ENCODE measurements around the gene IFI27L1. TPM values are rescaled to one million over a fixed set of nuclear protein-coding genes. Genes with fewer than 3 reads are reported as not detected.

The IFI27L1 gene
- total and polyA plus RNA-seq, 2 experiments from 2014 or later, result 9.7 to 28.6 TPM

GRCh38 chr14:94093418-94093817, 12.3 kb downstream of the IFI27L1 start:
- Histone ChIP-seq H4K20me1 (replicated peaks; ENCODE audit: insufficient read depth) (no peaks in the 10 kb centered on the region), H3F3A (replicated peaks; ENCODE audit: low read depth) (no peaks in the 10 kb centered on the region), H3K4me2 (no peak overlapping the region), H3K27me3 (ENCODE audit: insufficient read depth) (no peaks in the 10 kb centered on the region), H3K79me2 (replicated peaks; ENCODE audit: insufficient read depth) (no peaks in the 10 kb centered on the region), H3K4me1 (ENCODE audit: insufficient read depth) (no peaks in the 10 kb centered on the region), H3K4me3 (no peak overlapping the region), H2AFZ (no peak overlapping the region), H3K9me2 (ENCODE audit: insufficient read depth) (no peaks in the 10 kb centered on the region), H3K27ac (ENCODE audit: low read depth) (no peak overlapping the region), H3K36me3 (ENCODE audit: insufficient read depth) (no peaks in the 10 kb centered on the region)
- ATAC-seq (no peak), DNase-seq (ENCODE audit: low spot score) (no peak)
- Mint-ChIP-seq H3K9me3 (no peaks in the 10 kb centered on the region), H3K4me3 (no peak overlapping the region), H3K4me1 (no peaks in the 10 kb centered on the region), H3K36me3 (ENCODE audit: low read depth) (no peaks in the 10 kb centered on the region), H3K27ac (no peak overlapping the region), H3K27me3 (ENCODE audit: insufficient read depth, low read depth, poor library complexity) (no peaks in the 10 kb centered on the region)
- TF ChIP-seq POLR2AphosphoS5 (IDR thresholded peaks at IDR 0.05; ENCODE audit: low read depth) (no peak), CREB1 (CRISPR knock-in tag; IDR thresholded peaks at IDR 0.05; ENCODE audit: low read depth) (no peak), ZNF114 (CRISPR knock-in tag; IDR thresholded peaks at IDR 0.05) (no peak), JUNB (IDR thresholded peaks at IDR 0.05; ENCODE audit: unreplicated experiment) (no peak), EZH2 (IDR thresholded peaks at IDR 0.05; ENCODE audit: low read depth, unreplicated experiment) (no peak)

- no peak overlapping the region for H3K4me2 ChIP-seq
- H3K36me3 ChIP-seq (ENCODE audit: insufficient read depth), result no peaks in the 10 kb centered on the region
- H4K20me1 ChIP-seq (replicated peaks; ENCODE audit: insufficient read depth), result no peaks in the 10 kb centered on the region
- ATAC-seq (no peak), DNase-seq (ENCODE audit: low spot score) (no peak)
- Mint-ChIP-seq H3K4me1 (peaks cover 2% of the 10 kb centered on the region; the same call in 1 of the 3 replicates), H3K36me3 (ENCODE audit: low read depth) (no peaks in the 10 kb centered on the region; the same call in 2 of the 3 replicates), H3K4me3 (no peak overlapping the region), H3K27me3 (ENCODE audit: insufficient read depth, low read depth, poor library complexity) (peaks cover 4% of the 10 kb centered on the region), H3K9me3 (no peaks in the 10 kb centered on the region; the same call in 2 of the 3 replicates), H3K27ac (no peak overlapping the region)
- no peak overlapping the region for H3K4me3 ChIP-seq
- no peaks in the 10 kb centered on the region for H3K79me2 ChIP-seq (replicated peaks; ENCODE audit: insufficient read depth)
- H2AFZ ChIP-seq, result no peak overlapping the region
- H3K27ac ChIP-seq (ENCODE audit: low read depth), result no peak overlapping the region
- H3F3A ChIP-seq (replicated peaks; ENCODE audit: low read depth), result no peaks in the 10 kb centered on the region
- no peaks in the 10 kb centered on the region for H3K27me3 ChIP-seq (ENCODE audit: insufficient read depth)
- no peaks in the 10 kb centered on the region for H3K4me1 ChIP-seq (ENCODE audit: insufficient read depth)
- no peaks in the 10 kb centered on the region for H3K9me2 ChIP-seq (ENCODE audit: insufficient read depth)
- TF ChIP-seq EZH2phosphoT487 (IDR thresholded peaks at IDR 0.05; ENCODE audit: unreplicated experiment), result no peak
- no peak for TF ChIP-seq ZNF114 (CRISPR knock-in tag; IDR thresholded peaks at IDR 0.05)
- no peak for TF ChIP-seq CTCF (conservative IDR thresholded peaks at IDR 0.05; ENCODE audit: low read depth in 2 of 2)
- TF ChIP-seq EZH2 (IDR thresholded peaks at IDR 0.05; ENCODE audit: low read depth, unreplicated experiment), result no peak
- TF ChIP-seq POLR2AphosphoS5 (IDR thresholded peaks at IDR 0.05; ENCODE audit: low read depth), result no peak
- no peak for TF ChIP-seq JUNB (IDR thresholded peaks at IDR 0.05; ENCODE audit: unreplicated experiment)
- TF ChIP-seq ZNF462 (CRISPR knock-in tag; IDR thresholded peaks at IDR 0.05), result no peak
- TF ChIP-seq NANOG (IDR thresholded peaks at IDR 0.05; ENCODE audit: borderline replicate concordance), result no peak
- TF ChIP-seq ETS1 (IDR thresholded peaks at IDR 0.05), result no peak
- no peak for TF ChIP-seq STAT1 (IDR thresholded peaks at IDR 0.05; ENCODE audit: unreplicated experiment)
Measured at GRCh38 chr14:94097091-94097490, 16.0 kb downstream of the IFI27L1 start.

Data from GM23338 (cell line).